Measurements from ENCODE around the gene MAGEF1.

- TF ChIP-seq POLR2A (IDR thresholded peaks at IDR 0.05) = no peak
- no peak for TF ChIP-seq CTCF (IDR thresholded peaks at IDR 0.05)
- TF ChIP-seq EP300 (IDR thresholded peaks at IDR 0.05) = no peak
Measured at GRCh38 chr3:184697845-184698244, 14.0 kb downstream of the MAGEF1 start.
